ENCODE measurements around the gene SERHL2. TPM values are rescaled to one million over a fixed set of nuclear protein-coding genes. Genes with fewer than 3 reads are reported as not detected.
A peak's percentile ranks its signal among the peaks of the same experiment; 100 is the strongest.

The SERHL2 gene
- polyA plus RNA-seq, 3 donors: 0.20 to 0.60 (median 0.24) TPM

DNA sequence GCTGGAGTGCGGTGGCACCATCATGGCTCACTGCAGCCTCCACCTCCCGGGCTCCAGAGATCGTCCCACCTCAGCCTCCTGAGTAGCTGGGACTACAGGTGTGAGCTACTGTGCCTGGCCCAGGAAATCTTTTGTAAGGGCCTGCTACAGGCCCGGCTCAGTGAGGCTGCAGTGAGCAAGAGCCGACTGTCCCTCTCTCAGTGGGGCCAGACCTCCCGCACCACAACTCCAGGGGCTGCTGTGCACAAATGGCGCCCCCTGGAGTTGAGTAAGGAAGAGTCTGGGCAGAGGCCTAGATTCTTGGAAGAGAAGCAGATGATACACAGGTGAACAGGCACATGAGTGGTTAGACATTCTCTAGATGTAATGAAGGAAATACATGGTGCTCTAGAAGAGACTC lies 7.0 kb downstream of the SERHL2 start:
- Histone ChIP-seq H3K27ac (ENCODE audit: low read depth in 1 of 2, low read length in 2 of 2) (no peak overlapping the region), H3K9me3 (replicated peaks in 1 of 2; ENCODE audit: control insufficient read depth in 1 of 2, insufficient read depth in 1 of 2, low read length in 2 of 2) (no peaks in the 10 kb centered on the region), H3K4me2 (replicated peaks; ENCODE audit: extremely low read depth, low read length, poor library complexity, severe bottlenecking) (no peak overlapping the region), H4K20me1 (ENCODE audit: insufficient read depth, low read length) (no peaks in the 10 kb centered on the region), H3K9ac (ENCODE audit: insufficient read depth, low read length, poor library complexity, severe bottlenecking) (no peak overlapping the region), H3K4me3 (replicated peaks in 1 of 3; ENCODE audit: low read depth in 2 of 3, low read length in 3 of 3) (no peak overlapping the region), H3K27me3 (ENCODE audit: control insufficient read depth in 2 of 2, insufficient read depth in 2 of 2, low read length in 2 of 2) (no peaks in the 10 kb centered on the region), H2AFZ (ENCODE audit: insufficient read depth, low read depth, low read length, poor library complexity, severe bottlenecking) (no peak overlapping the region), H3K4me1 (ENCODE audit: control insufficient read depth in 1 of 2, insufficient read depth in 2 of 2, low read length in 2 of 2) (peaks cover 9 to 10% of the 10 kb centered on the region in 2 donors), H3K36me3 (replicated peaks in 1 of 2; ENCODE audit: control insufficient read depth in 1 of 2, insufficient read depth in 2 of 2, low read length in 2 of 2) (no peaks in the 10 kb centered on the region), H3K79me2 (ENCODE audit: insufficient read depth, low read length) (no peaks in the 10 kb centered on the region)
- no peaks in the 10 kb centered on the region for H3K36me3 Mint-ChIP-seq
- H3K9me3 Mint-ChIP-seq: peaks cover 0 to 8% (median 0%) of the 10 kb centered on the region in 7 donors
- TF ChIP-seq CTCF (IDR thresholded peaks at IDR 0.05): peak; percentile 52
- H3K27ac Mint-ChIP-seq: no peak overlapping the region
- 100% methylated on average over 4 of the region's 7 CpGs for WGBS (ENCODE audit: insufficient coverage)
- H3K4me3 Mint-ChIP-seq: no peak overlapping the region
- H3K27me3 Mint-ChIP-seq (ENCODE audit: low read depth in 3 of 3): peaks cover 0 to 3% (median 1%) of the 10 kb centered on the region in 3 donors
- peak in 1 of 3 donors; percentile 20 for DNase-seq
- intact Hi-C loops (cut with micrococcal nuclease): no loop called here
- H3K4me1 Mint-ChIP-seq: peaks cover 10% of the 10 kb centered on the region

DNA sequence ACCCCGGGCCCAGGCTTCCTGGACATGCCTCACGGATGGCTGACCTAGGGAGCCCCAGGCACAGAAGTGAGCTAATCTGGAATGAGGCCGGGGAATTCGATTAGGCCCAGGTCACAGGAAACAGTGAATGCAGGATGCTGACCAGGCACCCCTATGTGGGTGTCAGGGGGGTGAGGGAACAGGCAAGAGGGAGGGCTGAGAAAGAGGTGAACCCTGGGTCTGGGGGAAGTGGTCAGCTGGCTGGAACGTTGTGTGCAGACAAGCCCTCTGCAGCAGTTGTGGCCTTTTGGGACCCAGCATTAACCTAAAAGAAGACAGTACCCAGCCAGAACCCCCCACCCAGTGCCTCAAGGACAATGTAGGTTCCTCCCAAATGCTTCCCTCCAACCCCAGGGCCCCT lies 8.1 kb downstream of the SERHL2 start:
- no peak overlapping the region for H3K4me3 Mint-ChIP-seq
- H3K9me3 Mint-ChIP-seq: peaks cover 0 to 8% (median 0%) of the 10 kb centered on the region in 7 donors
- Histone ChIP-seq H2AFZ (ENCODE audit: insufficient read depth, low read depth, low read length, poor library complexity, severe bottlenecking) (peak overlapping the region; percentile 19), H3K4me2 (replicated peaks; ENCODE audit: extremely low read depth, low read length, poor library complexity, severe bottlenecking) (no peak overlapping the region), H4K20me1 (ENCODE audit: insufficient read depth, low read length) (no peaks in the 10 kb centered on the region), H3K4me1 (ENCODE audit: control insufficient read depth in 1 of 2, insufficient read depth in 2 of 2, low read length in 2 of 2) (peaks cover 9 to 10% of the 10 kb centered on the region in 2 donors), H3K27ac (ENCODE audit: low read depth in 1 of 2, low read length in 2 of 2) (no peak overlapping the region), H3K27me3 (ENCODE audit: control insufficient read depth in 2 of 2, insufficient read depth in 2 of 2, low read length in 2 of 2) (no peaks in the 10 kb centered on the region), H3K36me3 (replicated peaks in 1 of 2; ENCODE audit: control insufficient read depth in 1 of 2, insufficient read depth in 2 of 2, low read length in 2 of 2) (no peaks in the 10 kb centered on the region), H3K4me3 (replicated peaks in 1 of 3; ENCODE audit: low read depth in 2 of 3, low read length in 3 of 3) (no peak overlapping the region), H3K9ac (ENCODE audit: insufficient read depth, low read length, poor library complexity, severe bottlenecking) (no peak overlapping the region), H3K9me3 (replicated peaks in 1 of 2; ENCODE audit: control insufficient read depth in 1 of 2, insufficient read depth in 1 of 2, low read length in 2 of 2) (no peaks in the 10 kb centered on the region), H3K79me2 (ENCODE audit: insufficient read depth, low read length) (no peaks in the 10 kb centered on the region)
- intact Hi-C loops (cut with micrococcal nuclease): no loop called here
- no peak for TF ChIP-seq CTCF (IDR thresholded peaks at IDR 0.05)
- WGBS (ENCODE audit: insufficient coverage): 72% methylated on average over 3 of the region's 5 CpGs
- DNase-seq: no peak
- peaks cover 10% of the 10 kb centered on the region for H3K4me1 Mint-ChIP-seq
- H3K27me3 Mint-ChIP-seq (ENCODE audit: low read depth in 3 of 3): peaks cover 0 to 3% (median 1%) of the 10 kb centered on the region in 3 donors
- no peaks in the 10 kb centered on the region for H3K36me3 Mint-ChIP-seq
- H3K27ac Mint-ChIP-seq: peak overlapping the region in 1 of 7 donors; percentile 72

Measured in CD14-positive monocyte (primary cell).